Fibroblast of pulmonary artery (primary cell): ENCODE measurements around the gene DYTN.

Experiments used
- DNase-seq: peaks from one replicate; pipeline ENCODE4 v3.0.0-alpha.2; 2010; ENCODE audit warnings: low read depth
- H3K4me3 ChIP-seq: replicated peaks from 2 replicates; pipeline ENCODE4 v1.5.1; 2011; ENCODE audit warnings: low read depth, mild to moderate bottlenecking, control low read depth, low read length, moderate library complexity
- CTCF ChIP-seq: IDR thresholded peaks from 2 replicates; pipeline ENCODE4 v1.5.1; 2011; ENCODE audit warnings: mild to moderate bottlenecking, control low read depth, low read length, inconsistent platforms; ENCODE audit errors: missing control alignments

The DYTN gene

GRCh38 chr2:206641226-206641625, 77.0 kb downstream of the DYTN start:
- no peak for TF ChIP-seq CTCF
- DNase-seq = no peak
- no peak overlapping the region for H3K4me3 ChIP-seq

- no peak for DNase-seq
- TF ChIP-seq CTCF = no peak
- H3K4me3 ChIP-seq = no peak overlapping the region
These were observed 78.6 kb downstream of the DYTN start for GRCh38 chr2:206639636-206640035.

- TF ChIP-seq CTCF = no peak
- DNase-seq = peak; percentile 4
- H3K4me3 ChIP-seq = no peak overlapping the region
These were observed 83.2 kb downstream of the DYTN start for GRCh38 chr2:206635015-206635414.

DNA sequence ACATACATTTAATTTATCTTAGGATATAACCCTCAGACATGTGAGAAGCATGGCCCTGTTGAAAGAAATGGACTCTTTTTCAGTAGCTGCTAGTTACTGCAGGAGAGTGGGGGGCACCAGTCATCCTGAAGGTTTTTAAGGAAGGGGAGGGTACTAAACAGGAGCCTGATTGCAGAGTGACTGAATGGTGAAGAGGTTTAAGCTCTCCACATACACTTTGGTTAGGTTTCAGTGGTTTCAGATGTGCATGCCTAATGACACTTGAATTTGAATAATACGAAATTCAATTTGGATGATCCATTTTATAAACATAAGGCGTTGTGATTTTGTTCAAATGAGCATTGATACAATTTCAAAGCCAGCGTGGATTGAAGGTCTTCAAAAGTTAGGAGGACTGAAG, 86.9 kb downstream of the DYTN start:
- DNase-seq = no peak
- no peak overlapping the region for H3K4me3 ChIP-seq
- TF ChIP-seq CTCF = no peak

DNA sequence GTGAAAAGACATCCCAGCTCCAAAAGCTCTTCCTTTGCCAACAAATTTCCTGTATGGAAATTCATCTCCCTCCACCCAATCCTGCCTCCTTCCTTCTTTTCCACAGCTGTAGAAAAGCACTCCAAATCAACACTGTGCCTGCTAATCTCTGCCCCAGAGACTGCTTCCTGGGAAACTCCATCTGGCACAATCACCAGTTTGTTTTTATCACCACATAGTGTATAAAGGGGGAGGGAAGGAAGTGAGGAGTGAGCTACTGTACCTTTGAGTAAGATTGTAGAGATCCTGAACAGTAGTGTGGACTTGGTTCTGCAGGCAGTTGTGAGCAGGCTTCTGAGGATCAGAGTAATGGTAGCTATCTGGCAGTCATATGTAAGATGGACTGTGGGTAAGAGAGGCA, 90.6 kb downstream of the DYTN start:
- TF ChIP-seq CTCF = no peak
- DNase-seq = no peak
- H3K4me3 ChIP-seq = no peak overlapping the region

DNA sequence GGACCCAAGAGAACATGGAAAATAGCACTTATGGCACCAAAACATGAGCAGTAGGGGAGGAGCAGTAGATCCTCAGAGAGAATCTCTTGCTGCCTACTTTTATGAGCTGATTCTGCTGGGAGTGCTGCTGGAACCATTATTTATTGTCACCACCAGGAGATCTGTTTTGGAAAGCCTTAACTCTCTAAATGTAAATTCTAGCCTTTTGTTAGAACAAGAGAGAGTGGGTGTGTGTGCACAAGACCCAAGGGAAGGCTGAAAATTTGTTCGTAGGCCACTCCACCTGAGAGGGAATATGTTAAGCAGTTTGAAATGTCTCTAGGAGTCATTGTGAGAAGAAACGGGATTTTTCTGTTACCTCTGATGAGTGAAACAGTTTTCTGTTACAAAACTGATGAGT, 92.1 kb downstream of the DYTN start:
- no peak overlapping the region for H3K4me3 ChIP-seq
- DNase-seq = no peak
- TF ChIP-seq CTCF = no peak

DNA sequence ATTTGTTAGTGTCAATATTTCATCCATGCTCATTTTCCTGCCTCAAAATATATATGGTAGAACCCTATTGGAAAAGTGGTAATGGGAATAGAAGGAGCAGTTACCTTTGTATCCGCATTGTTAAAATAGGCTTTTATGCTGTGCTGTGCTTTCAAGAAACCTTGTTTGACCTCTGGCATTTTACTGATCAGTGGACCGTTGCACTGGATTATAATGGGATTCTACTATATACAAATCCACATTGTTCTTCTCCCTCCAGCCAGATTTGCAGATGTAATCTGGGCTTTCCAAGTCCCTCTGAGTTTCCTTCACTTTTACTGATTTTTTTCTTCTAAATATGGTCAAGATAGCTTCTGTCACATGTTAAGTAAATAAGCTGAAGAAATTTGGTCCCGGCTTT, 99.2 kb downstream of the DYTN start:
- no peak for DNase-seq
- H3K4me3 ChIP-seq = no peak overlapping the region
- no peak for TF ChIP-seq CTCF
